Measurements from ENCODE around the gene SEC16B. TPM values are rescaled to one million over a fixed set of nuclear protein-coding genes. Genes with fewer than 3 reads are reported as not detected.

Gene SEC16B
- total and polyA plus RNA-seq, 7 experiments from 2014 or later = 0.27 TPM; not detected in 6

GRCh38 chr1:177966199-177966598 is 3.7 kb downstream of the SEC16B start:
- CTCF ChIA-PET = no interaction called here
- no peaks in the 10 kb centered on the region for H3K27me3 ChIP-seq (ENCODE audit: control insufficient read depth in 2 of 2, insufficient read depth in 2 of 2, low read length in 2 of 2)
- Mint-ChIP-seq H3K4me1 (no peaks in the 10 kb centered on the region), H3K27me3 (no peaks in the 10 kb centered on the region), H3K36me3 (no peaks in the 10 kb centered on the region), H3K27ac (no peak overlapping the region), H3K9me3 (peaks cover 0 to 5% (median 0%) of the 10 kb centered on the region in 11 donors), H3K4me3 (no peak overlapping the region)
- POLR2A ChIA-PET = no interaction called here
- no peak for ATAC-seq
- H3K4me3 ChIP-seq (ENCODE audit: low read length) = no peak overlapping the region
- H3K27ac ChIP-seq (ENCODE audit: low read depth, low read length) = no peak overlapping the region
- intact Hi-C loops (cut with micrococcal nuclease) = no loop called here
- no peaks in the 10 kb centered on the region for H3K9me3 ChIP-seq (ENCODE audit: control insufficient read depth in 2 of 3, low read length in 3 of 3)
- no peaks in the 10 kb centered on the region for H3K4me1 ChIP-seq (ENCODE audit: control insufficient read depth in 2 of 2, insufficient read depth in 2 of 2, low read length in 2 of 2)
- no peak for DNase-seq
- H3K36me3 ChIP-seq (ENCODE audit: control insufficient read depth in 2 of 3, insufficient read depth in 3 of 3, low read length in 3 of 3) = no peaks in the 10 kb centered on the region

- Mint-ChIP-seq H3K36me3 (no peaks in the 10 kb centered on the region), H3K27ac (no peak overlapping the region), H3K4me3 (no peak overlapping the region), H3K9me3 (peaks cover 0 to 5% (median 0%) of the 10 kb centered on the region in 11 donors), H3K4me1 (no peaks in the 10 kb centered on the region), H3K27me3 (no peaks in the 10 kb centered on the region)
- Histone ChIP-seq H3K36me3 (ENCODE audit: control insufficient read depth in 2 of 3, insufficient read depth in 3 of 3, low read length in 3 of 3) (no peaks in the 10 kb centered on the region), H3K27me3 (ENCODE audit: control insufficient read depth in 2 of 2, insufficient read depth in 2 of 2, low read length in 2 of 2) (no peaks in the 10 kb centered on the region), H3K4me1 (ENCODE audit: control insufficient read depth in 2 of 2, insufficient read depth in 2 of 2, low read length in 2 of 2) (no peaks in the 10 kb centered on the region), H3K4me3 (ENCODE audit: low read length) (no peak overlapping the region), H3K9me3 (ENCODE audit: control insufficient read depth in 2 of 3, low read length in 3 of 3) (no peaks in the 10 kb centered on the region), H3K27ac (ENCODE audit: low read depth, low read length) (no peak overlapping the region)
- ChIA-PET POLR2A (no interaction called here), CTCF (no interaction called here)
- intact Hi-C loops (cut with micrococcal nuclease) = no loop called here
- ATAC-seq (no peak), DNase-seq (no peak)
Observed at GRCh38 chr1:177965293-177965692, 4.6 kb downstream of the SEC16B start.

- Histone ChIP-seq H3K27me3 (ENCODE audit: control insufficient read depth in 2 of 2, insufficient read depth in 2 of 2, low read length in 2 of 2) (no peaks in the 10 kb centered on the region), H3K9me3 (ENCODE audit: control insufficient read depth in 2 of 3, low read length in 3 of 3) (no peaks in the 10 kb centered on the region), H3K36me3 (ENCODE audit: control insufficient read depth in 2 of 3, insufficient read depth in 3 of 3, low read length in 3 of 3) (no peaks in the 10 kb centered on the region), H3K27ac (ENCODE audit: low read depth, low read length) (no peak overlapping the region), H3K4me3 (ENCODE audit: low read length) (no peak overlapping the region), H3K4me1 (ENCODE audit: control insufficient read depth in 2 of 2, insufficient read depth in 2 of 2, low read length in 2 of 2) (no peaks in the 10 kb centered on the region)
- intact Hi-C loops (cut with micrococcal nuclease) = no loop called here
- peaks cover 0 to 1% (median 0%) of the 10 kb centered on the region in 11 donors for H3K9me3 Mint-ChIP-seq
- ATAC-seq (no peak), DNase-seq (no peak)
- H3K27ac Mint-ChIP-seq = no peak overlapping the region
- CTCF ChIA-PET = no interaction called here
- POLR2A ChIA-PET = no interaction called here
- H3K36me3 Mint-ChIP-seq = no peaks in the 10 kb centered on the region
- no peaks in the 10 kb centered on the region for H3K27me3 Mint-ChIP-seq
- no peaks in the 10 kb centered on the region for H3K4me1 Mint-ChIP-seq
- no peak overlapping the region for H3K4me3 Mint-ChIP-seq
Observed at GRCh38 chr1:177964336-177964735, 5.5 kb downstream of the SEC16B start.

GRCh38 chr1:177960939-177961622 is 8.8 kb downstream of the SEC16B start:
- intact Hi-C loops (cut with micrococcal nuclease) = no loop called here
- no peak for DNase-seq
- no peak overlapping the region for H3K4me3 Mint-ChIP-seq
- peaks cover 0 to 2% (median 0%) of the 10 kb centered on the region in 11 donors for H3K9me3 Mint-ChIP-seq
- peaks cover 0 to 4% (median 0%) of the 10 kb centered on the region in 5 donors for H3K27me3 Mint-ChIP-seq
- no peaks in the 10 kb centered on the region for H3K27me3 ChIP-seq (ENCODE audit: control insufficient read depth in 2 of 2, insufficient read depth in 2 of 2, low read length in 2 of 2)
- H3K9me3 ChIP-seq (ENCODE audit: control insufficient read depth in 2 of 3, low read length in 3 of 3) = no peaks in the 10 kb centered on the region
- H3K4me1 Mint-ChIP-seq = no peaks in the 10 kb centered on the region
- ChIA-PET CTCF (interaction anchor here (0.9 kb wide), 1 partner anchor 20 kb away, joined by 4 read pairs; no protein-coding TSS in a partner anchor), POLR2A (no interaction called here)
- no peak for ATAC-seq
- H3K36me3 ChIP-seq (ENCODE audit: control insufficient read depth in 2 of 3, insufficient read depth in 3 of 3, low read length in 3 of 3) = no peaks in the 10 kb centered on the region
- H3K4me1 ChIP-seq (ENCODE audit: control insufficient read depth in 2 of 2, insufficient read depth in 2 of 2, low read length in 2 of 2) = no peaks in the 10 kb centered on the region
- H3K27ac Mint-ChIP-seq = no peak overlapping the region
- H3K36me3 Mint-ChIP-seq = no peaks in the 10 kb centered on the region
- H3K27ac ChIP-seq (ENCODE audit: low read depth, low read length) = no peak overlapping the region
- H3K4me3 ChIP-seq (ENCODE audit: low read length) = no peak overlapping the region

GRCh38 chr1:177959811-177960515 is 9.9 kb downstream of the SEC16B start:
- ChIA-PET CTCF (interaction anchor here (0.9 kb wide), 1 partner anchor 21 kb away, joined by 4 read pairs; no protein-coding TSS in a partner anchor), POLR2A (no interaction called here)
- Histone ChIP-seq H3K4me1 (ENCODE audit: control insufficient read depth in 2 of 2, insufficient read depth in 2 of 2, low read length in 2 of 2) (no peaks in the 10 kb centered on the region), H3K27ac (ENCODE audit: low read depth, low read length) (no peak overlapping the region), H3K27me3 (ENCODE audit: control insufficient read depth in 2 of 2, insufficient read depth in 2 of 2, low read length in 2 of 2) (no peaks in the 10 kb centered on the region), H3K4me3 (ENCODE audit: low read length) (no peak overlapping the region), H3K36me3 (ENCODE audit: control insufficient read depth in 2 of 3, insufficient read depth in 3 of 3, low read length in 3 of 3) (no peaks in the 10 kb centered on the region), H3K9me3 (ENCODE audit: control insufficient read depth in 2 of 3, low read length in 3 of 3) (no peaks in the 10 kb centered on the region)
- Mint-ChIP-seq H3K9me3 (peaks cover 0 to 2% (median 0%) of the 10 kb centered on the region in 11 donors), H3K36me3 (no peaks in the 10 kb centered on the region), H3K27me3 (peaks cover 0 to 4% (median 0%) of the 10 kb centered on the region in 5 donors), H3K27ac (no peak overlapping the region), H3K4me3 (no peak overlapping the region), H3K4me1 (no peaks in the 10 kb centered on the region)
- intact Hi-C loops (cut with micrococcal nuclease) = no loop called here
- ATAC-seq = no peak
- DNase-seq = no peak

- ChIA-PET CTCF (no interaction called here), POLR2A (no interaction called here)
- intact Hi-C loops (cut with micrococcal nuclease) = no loop called here
- peaks cover 0 to 3% (median 0%) of the 10 kb centered on the region in 11 donors for H3K9me3 Mint-ChIP-seq
- peaks cover 0 to 4% (median 0%) of the 10 kb centered on the region in 5 donors for H3K27me3 Mint-ChIP-seq
- DNase-seq (no peak), ATAC-seq (no peak)
- no peak overlapping the region for H3K4me3 ChIP-seq (ENCODE audit: low read length)
- H3K4me3 Mint-ChIP-seq = no peak overlapping the region
- no peak overlapping the region for H3K27ac ChIP-seq (ENCODE audit: low read depth, low read length)
- H3K9me3 ChIP-seq (ENCODE audit: control insufficient read depth in 2 of 3, low read length in 3 of 3) = no peaks in the 10 kb centered on the region
- H3K4me1 Mint-ChIP-seq = no peaks in the 10 kb centered on the region
- H3K4me1 ChIP-seq (ENCODE audit: control insufficient read depth in 2 of 2, insufficient read depth in 2 of 2, low read length in 2 of 2) = no peaks in the 10 kb centered on the region
- no peak overlapping the region for H3K27ac Mint-ChIP-seq
- no peaks in the 10 kb centered on the region for H3K36me3 ChIP-seq (ENCODE audit: control insufficient read depth in 2 of 3, insufficient read depth in 3 of 3, low read length in 3 of 3)
- no peaks in the 10 kb centered on the region for H3K36me3 Mint-ChIP-seq
- H3K27me3 ChIP-seq (ENCODE audit: control insufficient read depth in 2 of 2, insufficient read depth in 2 of 2, low read length in 2 of 2) = no peaks in the 10 kb centered on the region
Observed at GRCh38 chr1:177958092-177958491, 11.8 kb downstream of the SEC16B start.

- no peaks in the 10 kb centered on the region for H3K27me3 ChIP-seq (ENCODE audit: control insufficient read depth in 2 of 2, insufficient read depth in 2 of 2, low read length in 2 of 2)
- Mint-ChIP-seq H3K27ac (no peak overlapping the region), H3K4me1 (peaks cover 0 to 2% (median 0%) of the 10 kb centered on the region in 7 donors), H3K36me3 (no peaks in the 10 kb centered on the region), H3K27me3 (peaks cover 0 to 4% (median 0%) of the 10 kb centered on the region in 5 donors), H3K4me3 (no peak overlapping the region), H3K9me3 (peaks cover 0 to 1% (median 0%) of the 10 kb centered on the region in 11 donors)
- ChIA-PET POLR2A (no interaction called here), CTCF (interaction anchor here (1.4 kb wide), 1 partner anchor 9 kb away, joined by 3 read pairs; no protein-coding TSS in a partner anchor)
- ATAC-seq (no peak), DNase-seq (no peak)
- intact Hi-C loops (cut with micrococcal nuclease) = no loop called here
- no peak overlapping the region for H3K27ac ChIP-seq (ENCODE audit: low read depth, low read length)
- no peaks in the 10 kb centered on the region for H3K9me3 ChIP-seq (ENCODE audit: control insufficient read depth in 2 of 3, low read length in 3 of 3)
- no peaks in the 10 kb centered on the region for H3K36me3 ChIP-seq (ENCODE audit: control insufficient read depth in 2 of 3, insufficient read depth in 3 of 3, low read length in 3 of 3)
- no peaks in the 10 kb centered on the region for H3K4me1 ChIP-seq (ENCODE audit: control insufficient read depth in 2 of 2, insufficient read depth in 2 of 2, low read length in 2 of 2)
- H3K4me3 ChIP-seq (ENCODE audit: low read length) = no peak overlapping the region
Observed at GRCh38 chr1:177954076-177954475, 15.8 kb downstream of the SEC16B start.

Data from naive thymus-derived CD4-positive, alpha-beta T cell (primary cell).